ENCODE measurements around the gene GSTT2. TPM values are rescaled to one million over a fixed set of nuclear protein-coding genes. Genes with fewer than 3 reads are reported as not detected.
"Not testable (repeated sequence)": the region's sequence is repeated elsewhere in the genome, so short reads cannot be mapped to it uniquely, and the experiment has no call there.

GSTT2 gene
- under 1 TPM; 0.19 to 0.92 TPM for total RNA-seq
- 1 to 10 TPM in 1 of 2 donors, under 1 TPM in 1; 0.37 to 1.2 TPM for polyA plus RNA-seq

DNA sequence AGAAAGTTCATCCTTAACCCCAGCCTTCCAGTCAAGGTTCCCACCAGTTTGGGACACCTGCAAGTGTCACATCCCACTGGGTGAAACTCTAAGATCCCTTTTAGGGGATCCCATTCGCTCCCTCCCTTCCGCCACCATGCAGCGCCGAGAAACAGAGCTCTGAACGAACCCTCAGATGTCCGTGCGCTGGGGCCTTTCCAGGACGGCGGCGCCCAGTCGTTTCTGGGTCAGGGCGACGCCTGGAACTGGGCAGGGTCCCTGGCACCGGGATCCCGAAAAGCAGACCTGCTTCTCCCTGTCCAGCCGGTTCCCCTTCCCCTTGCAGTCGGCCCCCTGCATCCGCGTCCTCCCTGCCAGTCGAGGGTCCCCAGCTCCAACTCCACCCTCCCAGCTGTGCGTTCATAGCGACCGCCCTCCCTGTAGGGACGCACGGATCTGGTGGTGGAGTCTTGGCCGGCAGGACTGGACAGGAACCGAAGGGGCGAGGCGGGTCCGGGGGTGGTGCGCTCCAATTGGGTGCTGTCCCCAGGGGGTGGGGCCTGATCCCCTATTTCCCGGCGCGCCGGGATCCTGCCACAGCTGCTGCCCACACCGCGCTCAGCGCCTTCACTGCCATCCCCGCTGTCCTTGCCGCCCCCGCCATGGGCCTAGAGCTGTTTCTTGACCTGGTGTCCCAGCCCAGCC is at the start of gene GSTT2:
GSTT2 (plus strand) TSS at position 578 of the 684 bp plus-strand sequence.
- H3K36me3 ChIP-seq (ENCODE audit: control insufficient read depth in 4 of 4, insufficient read depth in 3 of 4, low read depth in 1 of 4, low read length in 3 of 4); H3K4me1 ChIP-seq (ENCODE audit: control insufficient read depth in 4 of 4, insufficient read depth in 4 of 4, low read length in 3 of 4); H3K9me3 ChIP-seq (ENCODE audit: control insufficient read depth in 4 of 4, low read length in 3 of 4); H3K4me3 ChIP-seq (ENCODE audit: low read depth in 1 of 3, low read length in 3 of 3); H3K27ac ChIP-seq (ENCODE audit: low read depth in 1 of 2, low read length in 2 of 2); H3K27me3 ChIP-seq (ENCODE audit: control insufficient read depth in 4 of 4, insufficient read depth in 4 of 4, low read length in 3 of 4); DNase-seq (ENCODE audit: low spot score); H3K9ac ChIP-seq (ENCODE audit: low read depth in 1 of 2, low read length in 2 of 2): not testable (repeated sequence)
- WGBS: no CpG with 5 or more reads among the region's 41 CpGs

DNA sequence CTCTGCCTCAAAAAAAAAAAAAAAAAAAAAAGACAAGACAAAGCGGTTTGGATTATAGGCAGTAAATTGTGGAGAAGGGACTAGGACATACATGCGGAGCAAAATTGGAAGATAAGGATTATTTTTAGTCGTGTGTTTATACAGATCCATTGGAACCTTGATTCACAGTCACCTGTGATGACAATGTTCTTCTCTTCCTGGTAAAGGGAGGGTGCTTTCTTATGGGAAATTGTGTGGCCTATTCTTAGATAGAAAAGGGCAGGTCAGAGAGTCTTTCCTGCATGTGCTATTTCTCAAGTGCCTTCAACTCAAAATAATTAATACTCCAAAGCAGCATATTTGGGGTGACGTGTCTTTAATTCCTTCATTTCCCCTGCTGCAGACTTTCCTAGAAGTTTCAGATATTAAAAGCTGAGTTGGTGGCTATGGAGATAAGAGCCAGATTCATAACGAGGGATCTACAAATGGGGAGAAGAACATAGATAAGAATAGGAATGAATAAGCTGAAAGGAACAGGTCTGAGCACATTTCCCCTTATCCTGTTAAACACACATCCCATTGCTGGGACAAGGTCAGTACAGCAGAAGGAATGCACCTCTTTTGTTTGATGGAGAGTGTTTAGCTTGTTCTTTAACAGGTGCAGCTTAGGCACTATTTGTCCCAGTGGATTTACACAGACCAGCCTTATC is 41.5 kb upstream of the GSTT2 start:
- no peaks in the 10 kb centered on the region for H3K36me3 ChIP-seq (ENCODE audit: control insufficient read depth in 4 of 4, insufficient read depth in 3 of 4, low read depth in 1 of 4, low read length in 3 of 4)
- no peak overlapping the region for H3K27ac ChIP-seq (ENCODE audit: low read depth in 1 of 2, low read length in 2 of 2)
- no peaks in the 10 kb centered on the region for H3K4me1 ChIP-seq (ENCODE audit: control insufficient read depth in 4 of 4, insufficient read depth in 4 of 4, low read length in 3 of 4)
- no peaks in the 10 kb centered on the region for H3K27me3 ChIP-seq (ENCODE audit: control insufficient read depth in 4 of 4, insufficient read depth in 4 of 4, low read length in 3 of 4)
- no peak for DNase-seq (ENCODE audit: low spot score)
- WGBS: 76% methylated on average over 5 of the region's 5 CpGs
- TF ChIP-seq RAD21 (IDR thresholded peaks at IDR 0.05) (no peak), NR2F2 (IDR thresholded peaks at IDR 0.05) (peak; percentile 48)
- TF ChIP-seq, protein P1, sequence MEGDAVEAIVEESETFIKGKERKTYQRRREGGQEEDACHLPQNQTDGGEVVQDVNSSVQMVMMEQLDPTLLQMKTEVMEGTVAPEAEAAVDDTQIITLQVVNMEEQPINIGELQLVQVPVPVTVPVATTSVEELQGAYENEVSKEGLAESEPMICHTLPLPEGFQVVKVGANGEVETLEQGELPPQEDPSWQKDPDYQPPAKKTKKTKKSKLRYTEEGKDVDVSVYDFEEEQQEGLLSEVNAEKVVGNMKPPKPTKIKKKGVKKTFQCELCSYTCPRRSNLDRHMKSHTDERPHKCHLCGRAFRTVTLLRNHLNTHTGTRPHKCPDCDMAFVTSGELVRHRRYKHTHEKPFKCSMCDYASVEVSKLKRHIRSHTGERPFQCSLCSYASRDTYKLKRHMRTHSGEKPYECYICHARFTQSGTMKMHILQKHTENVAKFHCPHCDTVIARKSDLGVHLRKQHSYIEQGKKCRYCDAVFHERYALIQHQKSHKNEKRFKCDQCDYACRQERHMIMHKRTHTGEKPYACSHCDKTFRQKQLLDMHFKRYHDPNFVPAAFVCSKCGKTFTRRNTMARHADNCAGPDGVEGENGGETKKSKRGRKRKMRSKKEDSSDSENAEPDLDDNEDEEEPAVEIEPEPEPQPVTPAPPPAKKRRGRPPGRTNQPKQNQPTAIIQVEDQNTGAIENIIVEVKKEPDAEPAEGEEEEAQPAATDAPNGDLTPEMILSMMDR (IDR thresholded peaks at IDR 0.05; ENCODE audit: low read depth, low read length, missing input control): no peak
- TF ChIP-seq, protein P2, sequence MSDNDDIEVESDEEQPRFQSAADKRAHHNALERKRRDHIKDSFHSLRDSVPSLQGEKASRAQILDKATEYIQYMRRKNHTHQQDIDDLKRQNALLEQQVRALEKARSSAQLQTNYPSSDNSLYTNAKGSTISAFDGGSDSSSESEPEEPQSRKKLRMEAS (IDR thresholded peaks at IDR 0.05): peak; percentile 24
- no peak overlapping the region for H3K4me3 ChIP-seq (ENCODE audit: low read depth in 1 of 3, low read length in 3 of 3)
- H3K9ac ChIP-seq (ENCODE audit: low read depth in 1 of 2, low read length in 2 of 2): no peak overlapping the region
- no peaks in the 10 kb centered on the region for H3K9me3 ChIP-seq (ENCODE audit: control insufficient read depth in 4 of 4, low read length in 3 of 4)

DNA sequence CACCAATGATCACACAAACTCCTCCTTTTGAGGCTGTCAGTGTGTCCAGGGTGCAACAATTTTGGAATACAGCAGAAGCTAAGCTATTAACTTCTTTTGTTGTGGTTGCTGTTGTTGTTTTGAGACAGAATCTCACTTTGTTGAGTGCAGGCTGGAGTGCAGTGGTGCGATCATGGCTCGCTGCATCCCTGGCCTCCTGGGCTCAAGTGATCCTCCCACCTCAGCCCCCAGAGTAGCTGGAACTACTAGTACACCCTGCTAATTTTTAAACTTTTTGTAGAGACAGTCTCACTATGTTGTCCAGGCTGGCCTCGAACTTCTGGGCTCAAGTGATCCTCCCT is 40.9 kb upstream of the GSTT2 start:
- WGBS: 78% methylated on average over 3 of the region's 3 CpGs
- no peak overlapping the region for H3K27ac ChIP-seq (ENCODE audit: low read depth in 1 of 2, low read length in 2 of 2)
- H3K9me3 ChIP-seq (ENCODE audit: control insufficient read depth in 4 of 4, low read length in 3 of 4): no peaks in the 10 kb centered on the region
- DNase-seq (ENCODE audit: low spot score): no peak
- H3K4me1 ChIP-seq (ENCODE audit: control insufficient read depth in 4 of 4, insufficient read depth in 4 of 4, low read length in 3 of 4): no peaks in the 10 kb centered on the region
- H3K36me3 ChIP-seq (ENCODE audit: control insufficient read depth in 4 of 4, insufficient read depth in 3 of 4, low read depth in 1 of 4, low read length in 3 of 4): no peaks in the 10 kb centered on the region
- H3K27me3 ChIP-seq (ENCODE audit: control insufficient read depth in 4 of 4, insufficient read depth in 4 of 4, low read length in 3 of 4): no peaks in the 10 kb centered on the region
- no peak overlapping the region for H3K4me3 ChIP-seq (ENCODE audit: low read depth in 1 of 3, low read length in 3 of 3)
- no peak overlapping the region for H3K9ac ChIP-seq (ENCODE audit: low read depth in 1 of 2, low read length in 2 of 2)
- no peak for TF ChIP-seq SP1 (IDR thresholded peaks at IDR 0.05)
- TF ChIP-seq, protein P3, sequence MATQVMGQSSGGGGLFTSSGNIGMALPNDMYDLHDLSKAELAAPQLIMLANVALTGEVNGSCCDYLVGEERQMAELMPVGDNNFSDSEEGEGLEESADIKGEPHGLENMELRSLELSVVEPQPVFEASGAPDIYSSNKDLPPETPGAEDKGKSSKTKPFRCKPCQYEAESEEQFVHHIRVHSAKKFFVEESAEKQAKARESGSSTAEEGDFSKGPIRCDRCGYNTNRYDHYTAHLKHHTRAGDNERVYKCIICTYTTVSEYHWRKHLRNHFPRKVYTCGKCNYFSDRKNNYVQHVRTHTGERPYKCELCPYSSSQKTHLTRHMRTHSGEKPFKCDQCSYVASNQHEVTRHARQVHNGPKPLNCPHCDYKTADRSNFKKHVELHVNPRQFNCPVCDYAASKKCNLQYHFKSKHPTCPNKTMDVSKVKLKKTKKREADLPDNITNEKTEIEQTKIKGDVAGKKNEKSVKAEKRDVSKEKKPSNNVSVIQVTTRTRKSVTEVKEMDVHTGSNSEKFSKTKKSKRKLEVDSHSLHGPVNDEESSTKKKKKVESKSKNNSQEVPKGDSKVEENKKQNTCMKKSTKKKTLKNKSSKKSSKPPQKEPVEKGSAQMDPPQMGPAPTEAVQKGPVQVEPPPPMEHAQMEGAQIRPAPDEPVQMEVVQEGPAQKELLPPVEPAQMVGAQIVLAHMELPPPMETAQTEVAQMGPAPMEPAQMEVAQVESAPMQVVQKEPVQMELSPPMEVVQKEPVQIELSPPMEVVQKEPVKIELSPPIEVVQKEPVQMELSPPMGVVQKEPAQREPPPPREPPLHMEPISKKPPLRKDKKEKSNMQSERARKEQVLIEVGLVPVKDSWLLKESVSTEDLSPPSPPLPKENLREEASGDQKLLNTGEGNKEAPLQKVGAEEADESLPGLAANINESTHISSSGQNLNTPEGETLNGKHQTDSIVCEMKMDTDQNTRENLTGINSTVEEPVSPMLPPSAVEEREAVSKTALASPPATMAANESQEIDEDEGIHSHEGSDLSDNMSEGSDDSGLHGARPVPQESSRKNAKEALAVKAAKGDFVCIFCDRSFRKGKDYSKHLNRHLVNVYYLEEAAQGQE (IDR thresholded peaks at IDR 0.05): no peak
- TF ChIP-seq, protein P4, sequence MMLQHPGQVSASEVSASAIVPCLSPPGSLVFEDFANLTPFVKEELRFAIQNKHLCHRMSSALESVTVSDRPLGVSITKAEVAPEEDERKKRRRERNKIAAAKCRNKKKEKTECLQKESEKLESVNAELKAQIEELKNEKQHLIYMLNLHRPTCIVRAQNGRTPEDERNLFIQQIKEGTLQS (IDR thresholded peaks at IDR 0.05): no peak
- TF ChIP-seq, protein P5, sequence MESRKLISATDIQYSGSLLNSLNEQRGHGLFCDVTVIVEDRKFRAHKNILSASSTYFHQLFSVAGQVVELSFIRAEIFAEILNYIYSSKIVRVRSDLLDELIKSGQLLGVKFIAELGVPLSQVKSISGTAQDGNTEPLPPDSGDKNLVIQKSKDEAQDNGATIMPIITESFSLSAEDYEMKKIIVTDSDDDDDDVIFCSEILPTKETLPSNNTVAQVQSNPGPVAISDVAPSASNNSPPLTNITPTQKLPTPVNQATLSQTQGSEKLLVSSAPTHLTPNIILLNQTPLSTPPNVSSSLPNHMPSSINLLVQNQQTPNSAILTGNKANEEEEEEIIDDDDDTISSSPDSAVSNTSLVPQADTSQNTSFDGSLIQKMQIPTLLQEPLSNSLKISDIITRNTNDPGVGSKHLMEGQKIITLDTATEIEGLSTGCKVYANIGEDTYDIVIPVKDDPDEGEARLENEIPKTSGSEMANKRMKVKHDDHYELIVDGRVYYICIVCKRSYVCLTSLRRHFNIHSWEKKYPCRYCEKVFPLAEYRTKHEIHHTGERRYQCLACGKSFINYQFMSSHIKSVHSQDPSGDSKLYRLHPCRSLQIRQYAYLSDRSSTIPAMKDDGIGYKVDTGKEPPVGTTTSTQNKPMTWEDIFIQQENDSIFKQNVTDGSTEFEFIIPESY (IDR thresholded peaks at IDR 0.05): no peak
- TF ChIP-seq HNF4G (IDR thresholded peaks at IDR 0.05): no peak
- no peak for TF ChIP-seq JUND (IDR thresholded peaks at IDR 0.05)
- TF ChIP-seq, protein P2 (IDR thresholded peaks at IDR 0.05): no peak
- no peak for TF ChIP-seq HNF4A (conservative IDR thresholded peaks at IDR 0.05)
- TF ChIP-seq GABPA (IDR thresholded peaks at IDR 0.05 in 1 of 2, conservative IDR thresholded peaks at IDR 0.05 in 1 of 2): no peak
- TF ChIP-seq, protein P1 (IDR thresholded peaks at IDR 0.05; ENCODE audit: low read depth, low read length, missing input control): no peak
- TF ChIP-seq RAD21 (IDR thresholded peaks at IDR 0.05): no peak
- no peak for TF ChIP-seq RXRA (IDR thresholded peaks at IDR 0.05)
- TF ChIP-seq TAF1 (conservative IDR thresholded peaks at IDR 0.05): no peak
- TF ChIP-seq FOXA1 (IDR thresholded peaks at IDR 0.05): no peak
- TF ChIP-seq FOXA2 (IDR thresholded peaks at IDR 0.05): no peak
- TF ChIP-seq NR2F2 (IDR thresholded peaks at IDR 0.05): no peak

All from liver (tissue), 9 donors.